Gastrocnemius medialis (tissue), 4 donors: Measurements from ENCODE around the gene DAG1.

Experiments used
- POLR2A ChIP-seq, 2 donors: fragments of 450-650 bp; IDR thresholded peaks; one replicate each; pipeline ENCODE4 v1.6.1; 2017; ENCODE audit warnings: antibody characterized with exemption in 2 of 2, mild to moderate bottlenecking in 2 of 2, moderate library complexity in 2 of 2
- TF ChIP-seq, protein P1 (sequence below), 5 experiments: fragments of 450-650 bp in 3 of 5; fragments of 200-600 bp in 2 of 5; sonication (generic) in 2 of 5; IDR thresholded peaks in 4 of 5; conservative IDR thresholded peaks in 1 of 5; 1 replicate in 4 of 5; 2 replicates in 1 of 5; pipeline ENCODE4 v1.5.1; 2016 to 2019; ENCODE audit warnings: antibody characterized with exemption in 5 of 5, mild to moderate bottlenecking in 3 of 5, moderate library complexity in 3 of 5

DNA sequence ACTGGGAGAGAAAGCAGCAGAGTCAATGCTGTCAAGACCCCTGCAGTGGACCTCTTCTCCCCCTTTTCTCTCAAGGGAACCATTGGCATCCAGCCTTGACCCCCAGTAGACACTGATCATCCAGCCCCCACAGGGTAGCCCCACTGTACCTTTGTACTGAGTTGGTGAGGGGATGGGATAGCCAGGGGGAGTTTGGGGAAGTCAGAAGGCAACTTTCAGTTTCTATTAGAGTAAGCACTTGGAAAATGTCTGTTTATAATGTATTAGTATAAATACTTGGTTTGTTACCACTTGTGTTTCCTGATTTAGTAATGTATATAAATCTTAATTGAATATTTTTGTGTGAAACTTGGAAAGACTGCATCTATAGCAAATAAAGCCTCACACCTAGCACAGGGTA is 25.0 kb downstream of the DAG1 start:
- TF ChIP-seq, protein P1, sequence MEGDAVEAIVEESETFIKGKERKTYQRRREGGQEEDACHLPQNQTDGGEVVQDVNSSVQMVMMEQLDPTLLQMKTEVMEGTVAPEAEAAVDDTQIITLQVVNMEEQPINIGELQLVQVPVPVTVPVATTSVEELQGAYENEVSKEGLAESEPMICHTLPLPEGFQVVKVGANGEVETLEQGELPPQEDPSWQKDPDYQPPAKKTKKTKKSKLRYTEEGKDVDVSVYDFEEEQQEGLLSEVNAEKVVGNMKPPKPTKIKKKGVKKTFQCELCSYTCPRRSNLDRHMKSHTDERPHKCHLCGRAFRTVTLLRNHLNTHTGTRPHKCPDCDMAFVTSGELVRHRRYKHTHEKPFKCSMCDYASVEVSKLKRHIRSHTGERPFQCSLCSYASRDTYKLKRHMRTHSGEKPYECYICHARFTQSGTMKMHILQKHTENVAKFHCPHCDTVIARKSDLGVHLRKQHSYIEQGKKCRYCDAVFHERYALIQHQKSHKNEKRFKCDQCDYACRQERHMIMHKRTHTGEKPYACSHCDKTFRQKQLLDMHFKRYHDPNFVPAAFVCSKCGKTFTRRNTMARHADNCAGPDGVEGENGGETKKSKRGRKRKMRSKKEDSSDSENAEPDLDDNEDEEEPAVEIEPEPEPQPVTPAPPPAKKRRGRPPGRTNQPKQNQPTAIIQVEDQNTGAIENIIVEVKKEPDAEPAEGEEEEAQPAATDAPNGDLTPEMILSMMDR (IDR thresholded peaks at IDR 0.05 in 4 of 5, conservative IDR thresholded peaks at IDR 0.05 in 1 of 5): no peak
- no peak for TF ChIP-seq POLR2A (IDR thresholded peaks at IDR 0.05)
